ENCODE data around the gene MRPS23.

MRPS23 gene

DNA sequence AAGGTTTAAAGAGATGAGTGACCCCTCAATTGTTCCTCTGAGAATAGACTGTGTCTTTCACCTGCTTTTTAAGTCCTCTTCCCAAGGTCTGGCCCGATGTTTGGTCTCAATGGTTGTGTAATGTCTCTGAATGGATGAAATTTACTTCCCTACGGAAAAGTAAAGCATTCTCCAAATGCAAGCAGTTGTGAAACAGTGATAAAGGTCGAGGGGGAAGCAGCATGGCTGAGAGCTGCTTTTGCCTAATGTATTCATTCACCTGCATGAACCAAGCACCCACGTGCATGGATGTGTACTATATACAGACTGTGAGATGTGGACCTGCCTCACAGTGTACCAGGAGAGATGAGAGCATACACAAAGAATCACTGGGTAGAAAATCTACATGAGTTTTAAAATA lies 11.4 kb downstream of the MRPS23 start:
- DNase-seq (ENCODE audit: low read depth in 2 of 2): no peak

DNA sequence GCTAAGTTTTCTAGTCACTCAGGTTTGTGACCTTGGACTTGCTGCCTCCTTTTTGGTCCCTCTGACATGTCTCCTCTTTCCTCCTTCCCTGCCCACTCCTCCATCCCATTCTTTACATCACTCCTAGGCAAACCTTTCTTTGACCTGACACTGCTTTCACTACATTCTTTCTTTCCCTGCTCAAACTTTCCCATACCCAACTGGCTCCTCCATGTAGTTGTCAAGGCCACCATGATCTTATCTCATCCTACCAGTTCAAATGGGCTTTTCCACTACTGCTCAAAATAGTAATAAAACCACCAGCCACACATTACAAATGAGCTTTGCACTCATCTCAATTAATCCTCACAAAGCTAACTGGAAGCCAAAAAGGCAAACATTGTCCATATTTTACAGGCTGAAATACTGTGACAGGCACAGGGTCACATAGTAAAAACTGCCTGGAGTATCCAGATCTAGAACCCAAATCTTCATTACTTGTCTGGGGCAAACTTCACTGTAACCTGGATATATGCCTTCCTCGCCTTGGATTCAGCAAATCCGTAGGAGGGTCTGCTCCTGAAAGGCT lies 14.4 kb downstream of the MRPS23 start:
- no peak for DNase-seq (ENCODE audit: low read depth in 2 of 2)

DNA sequence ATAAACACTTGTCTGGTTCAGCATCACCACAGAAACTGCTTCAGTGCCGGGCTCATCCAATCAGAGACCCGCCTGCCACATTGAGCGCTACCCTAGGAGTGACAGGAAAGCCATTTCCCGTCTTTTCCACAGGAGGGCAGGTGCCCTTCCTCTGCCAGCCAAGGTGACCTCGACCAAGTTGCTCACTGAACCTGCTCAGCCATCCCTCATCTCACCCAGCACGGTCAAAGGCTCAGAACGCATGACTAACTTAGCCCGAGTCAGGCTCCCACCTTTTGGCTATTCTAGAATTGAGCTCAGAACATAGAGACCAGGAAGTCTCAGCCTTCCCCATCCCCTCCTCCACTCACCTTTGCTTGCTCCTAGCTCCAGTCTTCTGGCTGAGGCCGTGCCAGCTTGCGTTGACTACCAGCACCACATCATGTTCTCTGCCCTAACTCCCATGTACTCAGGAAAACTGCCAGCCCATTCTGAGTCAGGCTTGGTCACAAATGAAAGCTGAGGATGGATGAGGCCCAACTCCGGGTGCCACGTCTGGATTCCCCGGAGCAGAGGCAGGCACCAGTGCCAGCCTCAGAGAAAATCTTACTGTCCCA lies 15.6 kb downstream of the MRPS23 start:
- no peak for DNase-seq (ENCODE audit: low read depth in 2 of 2)

DNA sequence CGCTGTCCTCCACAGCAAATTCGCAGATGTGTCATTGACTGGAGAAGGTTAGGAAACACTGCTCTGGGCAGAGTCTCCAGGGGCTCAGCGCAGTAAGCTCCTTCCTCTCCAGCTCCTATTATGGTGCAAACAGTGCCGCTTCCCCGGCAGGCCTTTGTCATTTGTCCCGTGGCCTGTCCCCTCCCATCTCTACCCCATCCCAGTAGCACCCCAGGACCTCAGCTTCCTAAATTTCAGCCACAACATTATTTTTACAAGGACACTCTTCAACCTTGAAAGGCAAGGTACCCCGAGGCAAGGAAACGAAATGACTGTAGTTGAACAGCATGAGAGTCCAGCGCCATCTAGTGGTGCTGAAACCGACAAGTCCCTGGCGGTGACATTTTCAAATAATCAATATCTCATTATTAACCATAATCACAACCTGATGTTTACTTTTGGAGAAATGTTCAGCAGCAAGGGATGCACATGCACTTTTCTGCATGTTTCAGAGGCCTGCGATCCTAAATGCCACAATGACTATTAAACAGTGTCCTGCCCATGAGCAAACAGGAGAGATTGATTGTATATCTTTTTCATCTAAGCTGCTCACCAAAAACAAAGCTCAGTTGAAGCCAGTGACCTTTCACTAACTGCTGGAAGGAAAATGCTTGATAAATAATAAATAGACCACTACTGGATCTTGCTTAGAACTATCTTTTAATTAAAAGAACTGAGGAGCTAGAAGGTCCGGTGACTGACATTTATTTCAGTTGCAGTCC lies 16.5 kb downstream of the MRPS23 start:
- peak; percentile 22 to 40 for DNase-seq (ENCODE audit: low read depth in 2 of 2)

DNA sequence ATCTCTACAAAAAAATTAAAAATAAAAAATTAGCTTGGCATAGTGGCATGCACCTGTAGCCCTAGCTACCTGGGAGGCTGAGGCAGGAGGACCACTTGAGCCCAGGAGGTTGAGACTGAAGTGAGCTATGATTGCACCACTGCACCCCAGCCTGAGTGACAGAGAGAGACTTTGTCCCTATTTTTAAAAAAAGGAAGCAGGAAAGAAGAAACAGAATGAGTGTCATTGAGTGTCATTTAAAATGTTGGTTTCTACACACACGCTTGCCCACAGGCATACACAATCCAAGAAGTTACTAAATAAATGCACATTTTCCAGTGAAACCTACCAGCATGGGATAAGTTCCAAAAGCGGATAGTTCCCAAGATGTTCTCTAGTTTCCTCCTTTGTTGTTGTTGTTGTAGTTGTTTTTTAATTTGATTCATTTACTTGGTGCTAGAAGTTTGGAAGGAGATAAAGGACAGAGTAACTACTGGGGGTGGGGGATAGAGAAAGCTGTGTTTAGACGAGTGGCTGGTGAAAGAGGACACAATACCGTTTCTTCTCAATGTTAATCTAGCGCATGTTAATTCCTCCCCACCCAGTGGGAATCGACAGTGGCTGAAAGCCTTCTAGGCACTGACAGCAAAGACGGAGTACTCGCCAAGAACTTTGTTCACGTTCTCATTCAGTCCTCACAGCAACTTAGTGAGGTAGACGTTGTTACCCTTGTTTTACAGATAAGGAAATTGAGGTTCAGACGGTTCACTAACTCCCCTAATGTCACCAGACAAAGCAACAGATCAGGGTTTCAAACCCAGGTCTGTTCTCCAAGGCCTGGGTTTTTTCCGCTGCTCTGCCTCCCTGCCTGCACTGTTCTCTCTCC lies 17.3 kb downstream of the MRPS23 start:
- no peak for DNase-seq (ENCODE audit: low read depth in 2 of 2)

DNA sequence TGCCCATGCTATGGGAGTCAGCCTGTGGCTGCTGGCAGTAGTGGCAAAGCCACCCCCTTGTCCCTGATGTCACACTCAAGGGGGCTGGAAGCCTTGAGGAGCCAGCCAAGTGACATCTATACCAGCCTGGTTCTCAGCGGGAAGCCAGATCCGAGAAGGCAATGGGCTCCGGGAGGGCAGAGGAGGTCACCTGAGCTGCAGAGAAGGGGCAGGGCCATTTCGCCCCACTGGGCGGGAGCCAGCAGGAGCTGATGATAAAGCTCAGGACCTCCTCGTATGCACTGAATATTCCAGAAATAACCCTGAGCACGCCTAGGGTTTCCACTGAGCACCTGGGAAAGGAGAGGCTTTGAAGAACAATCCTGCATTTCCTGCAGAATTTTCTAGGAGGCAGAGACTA lies 19.0 kb downstream of the MRPS23 start:
- DNase-seq (ENCODE audit: low read depth in 2 of 2): no peak

DNA sequence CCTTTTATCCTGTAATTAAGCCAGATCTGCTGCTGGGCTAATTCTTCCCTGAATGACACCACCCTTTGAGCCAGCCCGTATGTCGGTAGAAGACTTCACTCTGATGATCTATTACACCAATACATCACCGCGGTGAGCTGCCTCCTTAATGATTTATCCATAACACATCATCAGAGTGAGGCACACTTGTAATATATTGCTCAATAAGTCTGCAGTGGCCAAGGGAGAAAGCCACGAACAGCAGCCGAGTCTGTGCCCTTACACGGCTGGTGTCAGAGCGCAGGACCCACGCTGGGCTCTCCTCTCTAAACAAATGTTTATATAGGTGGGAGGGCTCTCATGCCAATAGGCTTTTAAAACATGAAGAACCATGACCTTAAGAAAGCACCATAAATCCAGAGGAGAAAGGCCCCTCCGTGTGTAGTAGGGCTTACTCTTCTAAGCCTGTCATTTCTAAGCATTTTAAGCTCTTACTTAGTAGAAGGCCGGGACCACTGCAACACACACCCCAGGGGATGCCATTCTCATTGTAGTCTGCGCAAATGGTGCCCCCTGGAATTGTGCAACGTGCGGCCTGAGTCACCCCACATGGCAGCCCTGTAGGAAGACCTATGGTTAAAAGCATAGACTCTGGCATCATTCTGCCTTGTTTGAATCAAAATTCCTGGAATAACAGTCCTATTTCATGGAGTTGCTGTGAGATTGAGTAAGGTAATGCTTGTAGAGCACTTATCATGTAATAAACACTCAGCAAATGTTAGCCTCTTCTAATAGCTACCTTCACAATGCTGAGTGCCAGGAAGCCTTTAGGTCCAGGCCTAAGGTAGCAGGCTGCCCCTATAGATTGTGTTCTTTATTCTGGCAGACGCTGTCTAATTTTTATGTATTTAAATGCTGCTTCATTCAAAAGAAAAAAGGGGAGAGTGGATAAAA lies 26.1 kb downstream of the MRPS23 start:
- DNase-seq (ENCODE audit: low read depth in 2 of 2): no peak

DNA sequence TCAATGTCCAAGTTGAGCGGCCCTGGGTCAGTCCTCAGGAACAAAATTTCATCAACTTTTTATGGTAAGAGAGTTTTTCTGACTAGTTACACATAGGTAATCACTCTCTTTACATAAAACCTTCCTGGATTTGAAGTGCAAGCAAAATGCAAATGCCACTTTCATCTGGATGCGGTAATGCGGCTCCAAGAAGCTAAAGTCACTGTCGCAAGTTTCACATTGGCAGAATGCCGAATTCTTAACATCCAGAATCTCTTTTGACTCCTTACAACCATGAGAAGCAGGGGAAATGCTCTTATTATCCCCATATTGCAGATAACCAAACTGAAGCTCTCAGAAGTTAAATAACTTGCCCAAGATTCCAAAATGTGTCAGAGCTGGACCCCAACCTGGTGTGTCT lies 30.0 kb downstream of the MRPS23 start:
- DNase-seq (ENCODE audit: low read depth in 2 of 2): no peak

DNA sequence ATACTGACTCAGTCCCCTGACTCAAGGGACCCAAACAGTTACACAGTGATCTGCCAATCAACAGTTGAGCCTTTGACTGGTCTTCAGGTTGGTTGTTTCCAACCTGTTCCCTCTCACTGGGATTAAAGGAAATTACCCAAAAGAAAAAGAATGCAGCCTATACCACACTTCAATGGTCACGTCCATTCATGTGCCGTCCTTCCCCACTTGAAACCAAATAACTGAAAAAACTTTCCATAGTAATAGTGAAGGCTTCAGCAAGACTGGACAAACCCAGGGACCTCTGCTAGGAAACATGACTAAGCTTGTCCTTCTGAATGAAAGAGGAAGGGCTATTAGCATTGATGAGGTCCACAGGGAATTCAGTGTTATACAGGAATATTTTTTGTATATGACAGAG lies 30.6 kb downstream of the MRPS23 start:
- no peak for DNase-seq (ENCODE audit: low read depth in 2 of 2)

DNA sequence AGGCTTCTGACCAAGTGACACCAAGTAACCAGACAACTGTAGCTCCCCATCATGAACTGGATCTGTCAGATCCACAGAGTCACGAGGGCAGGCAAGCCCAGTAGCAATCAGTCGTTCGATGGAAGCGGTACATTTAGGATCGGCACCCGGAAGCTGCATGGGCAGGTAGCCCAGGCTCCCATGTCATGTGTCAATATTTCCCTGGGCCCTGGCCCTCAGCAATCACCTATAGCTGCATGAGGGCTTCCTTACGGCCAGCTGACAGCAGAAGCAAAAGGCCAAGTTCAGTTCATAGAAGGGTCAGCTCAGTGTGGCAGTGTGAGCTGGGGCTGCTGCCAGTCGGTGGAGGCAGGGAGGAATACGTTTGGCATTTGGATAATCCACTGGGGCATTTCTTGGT lies 31.8 kb downstream of the MRPS23 start:
- no peak for DNase-seq (ENCODE audit: low read depth in 2 of 2)

DNA sequence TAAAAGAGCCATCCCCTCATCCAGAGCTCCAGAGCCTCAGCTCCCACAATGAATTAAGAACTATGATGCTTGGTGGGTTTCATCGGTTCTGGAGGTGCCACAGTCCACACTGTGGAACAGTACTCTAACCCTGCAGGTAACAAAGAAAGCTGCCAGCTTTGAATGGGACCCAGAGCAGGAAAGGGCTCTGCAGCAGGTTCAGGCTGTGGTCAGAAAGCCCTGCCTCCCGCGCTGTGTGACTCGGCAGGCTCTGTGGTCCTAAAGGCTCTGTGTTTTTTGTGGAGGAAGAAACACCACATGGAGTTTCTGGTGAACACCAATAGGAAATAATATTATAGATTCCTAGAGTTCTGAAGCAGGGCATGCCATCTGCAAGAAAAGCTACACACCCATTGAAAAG lies 32.5 kb downstream of the MRPS23 start:
- no peak for DNase-seq (ENCODE audit: low read depth in 2 of 2)

DNA sequence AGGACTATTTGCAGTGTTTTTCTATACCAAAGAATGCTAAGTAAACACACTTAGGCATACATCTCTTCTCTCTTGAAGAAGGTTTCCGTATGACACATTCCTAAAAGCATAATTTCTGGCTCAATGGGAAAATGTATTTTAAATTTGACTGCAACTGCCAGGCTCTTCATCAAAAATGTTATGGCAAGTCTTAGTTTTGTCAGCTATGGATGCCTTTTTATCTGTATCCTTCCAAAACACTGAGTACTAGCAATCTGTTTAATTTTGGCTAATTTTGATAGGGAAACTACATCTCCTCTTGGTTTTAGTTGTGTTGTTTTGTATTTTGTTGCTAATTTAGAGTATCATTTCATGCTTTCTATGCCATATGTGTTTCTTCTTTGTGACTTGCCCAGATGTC lies 35.4 kb downstream of the MRPS23 start:
- no peak for DNase-seq (ENCODE audit: low read depth in 2 of 2)

DNA sequence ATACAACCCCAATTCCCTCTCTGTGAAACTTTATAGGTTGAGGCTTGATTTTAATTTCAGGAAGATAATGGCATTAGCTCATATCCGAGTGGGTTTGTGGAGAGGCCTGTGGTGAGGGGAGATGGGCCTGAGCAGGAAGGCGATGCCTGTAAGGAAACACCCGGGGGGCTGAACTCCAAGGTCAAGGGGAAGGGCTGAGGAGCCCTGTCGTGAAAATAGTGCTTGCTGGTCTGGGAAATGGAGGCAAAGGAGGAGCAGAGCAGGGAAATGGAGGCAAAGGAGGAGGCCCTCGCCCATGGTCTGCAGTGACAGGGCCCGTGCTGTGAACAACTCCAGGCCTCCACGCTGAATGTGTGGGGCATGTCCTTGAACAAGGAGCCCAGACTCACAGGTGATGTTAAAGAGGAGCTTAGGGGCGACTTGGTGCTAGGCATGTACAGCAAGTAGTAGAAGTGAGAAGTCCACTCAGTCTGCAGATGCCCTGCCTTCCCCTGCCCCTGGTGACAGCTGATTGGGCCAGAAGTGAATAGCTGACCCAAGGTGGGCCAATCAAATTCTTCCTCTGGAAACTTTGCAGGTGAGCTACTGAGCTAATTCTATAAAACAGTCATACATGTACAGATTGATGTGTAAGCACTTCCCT lies 38.1 kb downstream of the MRPS23 start:
- no peak for DNase-seq (ENCODE audit: low read depth in 2 of 2)

DNA sequence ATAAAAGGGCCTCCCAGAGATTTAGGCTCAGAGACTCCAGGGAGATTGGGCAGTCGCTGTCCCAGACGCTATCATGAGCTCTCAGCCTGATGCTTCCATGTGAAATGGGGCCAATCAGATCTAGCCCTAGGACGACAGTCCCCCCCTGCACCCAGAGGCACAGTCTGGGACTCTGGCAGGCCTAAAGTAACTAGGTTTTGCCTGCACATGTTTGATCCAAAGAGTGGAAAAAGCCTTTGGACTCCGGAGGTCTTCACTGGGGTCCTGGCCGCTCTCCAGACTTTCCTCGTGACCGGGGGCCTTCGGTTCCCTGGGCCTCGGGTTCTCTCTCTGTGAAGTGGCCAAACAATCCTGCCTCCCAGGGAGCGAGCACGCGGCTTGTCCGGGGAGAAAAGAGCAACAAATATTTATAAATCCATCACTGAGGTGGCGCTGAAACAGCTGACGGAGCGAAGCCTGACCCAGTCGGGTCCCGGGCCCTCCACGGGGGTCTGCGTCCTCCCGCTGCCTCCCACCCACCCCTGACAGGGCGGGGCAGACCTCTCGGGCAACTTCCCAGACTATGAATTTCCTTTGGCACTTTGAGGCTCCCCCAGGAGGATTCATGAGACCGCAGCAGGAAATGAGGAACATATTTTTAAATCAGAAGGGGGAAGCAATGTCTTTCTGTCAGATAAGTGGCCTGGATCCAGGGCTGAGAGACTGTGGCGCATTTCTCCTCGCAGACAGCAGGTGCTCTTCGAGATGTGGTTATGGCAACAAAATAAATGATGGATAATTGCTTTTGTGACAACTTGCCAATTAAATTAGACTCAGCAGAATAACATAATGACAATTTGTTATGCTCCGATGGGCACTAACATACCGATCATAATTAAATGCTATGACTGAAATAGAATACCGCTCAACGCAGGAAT lies 38.9 kb downstream of the MRPS23 start:
- no peak for DNase-seq (ENCODE audit: low read depth in 2 of 2)

DNA sequence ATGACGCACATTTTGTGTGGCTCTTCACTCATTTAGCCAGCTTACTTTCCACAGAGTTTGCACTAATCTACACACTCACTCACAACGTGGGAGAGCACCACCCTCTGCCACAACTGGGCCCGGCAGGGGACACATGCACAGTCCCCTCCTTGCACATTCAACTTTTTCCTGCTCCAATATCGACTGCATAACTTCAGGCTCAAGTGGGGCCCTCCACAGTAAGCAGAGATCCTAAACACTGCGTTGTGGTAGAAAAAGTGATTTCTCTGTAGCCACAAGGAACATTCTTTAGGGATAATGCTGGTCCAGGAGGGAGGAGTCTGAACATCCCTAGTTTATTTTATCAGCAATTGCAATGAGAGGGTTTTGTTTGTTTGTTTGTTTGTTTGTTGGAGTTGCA lies 40.0 kb downstream of the MRPS23 start:
- DNase-seq (ENCODE audit: low read depth in 2 of 2): no peak

DNA sequence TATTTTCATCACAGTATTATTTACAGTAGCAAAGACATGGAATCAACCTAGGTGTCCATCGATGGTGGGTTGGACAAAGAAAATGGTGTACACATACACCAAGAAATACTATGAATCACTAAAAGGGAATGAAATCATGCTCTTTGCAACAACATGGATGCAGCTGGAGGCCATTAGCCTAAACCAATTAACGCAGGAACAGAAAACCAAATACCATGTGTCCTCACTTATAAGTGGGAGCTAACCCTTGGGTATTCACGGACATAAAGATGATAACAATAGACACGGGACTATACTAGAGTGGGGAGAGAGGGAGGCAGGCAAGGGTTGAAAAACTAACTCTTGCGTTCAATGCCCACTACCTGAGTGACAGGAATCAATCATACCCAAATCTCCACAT lies 41.0 kb downstream of the MRPS23 start:
- DNase-seq (ENCODE audit: low read depth in 2 of 2): no peak

DNA sequence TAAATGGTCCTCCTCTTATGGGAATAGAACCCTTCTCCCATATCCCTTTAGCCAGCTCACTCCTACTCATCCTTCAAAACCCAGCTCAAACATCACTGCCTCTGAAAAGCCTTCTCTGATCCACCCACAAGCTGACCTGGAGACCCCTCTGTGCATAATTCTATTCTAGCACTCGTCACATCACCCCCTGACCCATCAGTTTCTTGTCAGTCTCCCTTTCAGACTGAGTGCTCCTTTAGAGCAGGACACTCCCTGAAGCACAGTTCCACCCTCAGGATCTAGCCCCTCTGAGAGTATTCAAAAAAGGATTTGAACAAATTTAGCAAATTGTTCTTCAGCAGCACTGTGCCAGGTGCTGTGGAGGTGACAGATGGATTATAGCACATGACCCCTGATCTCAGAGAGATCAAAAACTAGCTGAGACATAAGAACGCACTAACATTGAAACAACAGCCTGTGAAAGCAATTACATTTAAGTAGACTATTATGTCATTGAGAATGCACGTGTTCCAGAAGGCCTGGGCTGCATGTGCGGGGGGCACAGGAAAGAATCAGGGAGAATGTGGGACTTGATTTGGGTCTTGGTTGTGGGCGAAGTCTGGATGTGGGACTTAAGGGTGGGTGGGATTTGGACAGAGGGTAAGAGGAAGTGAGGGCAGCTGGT lies 43.5 kb downstream of the MRPS23 start:
- no peak for DNase-seq (ENCODE audit: low read depth in 2 of 2)

DNA sequence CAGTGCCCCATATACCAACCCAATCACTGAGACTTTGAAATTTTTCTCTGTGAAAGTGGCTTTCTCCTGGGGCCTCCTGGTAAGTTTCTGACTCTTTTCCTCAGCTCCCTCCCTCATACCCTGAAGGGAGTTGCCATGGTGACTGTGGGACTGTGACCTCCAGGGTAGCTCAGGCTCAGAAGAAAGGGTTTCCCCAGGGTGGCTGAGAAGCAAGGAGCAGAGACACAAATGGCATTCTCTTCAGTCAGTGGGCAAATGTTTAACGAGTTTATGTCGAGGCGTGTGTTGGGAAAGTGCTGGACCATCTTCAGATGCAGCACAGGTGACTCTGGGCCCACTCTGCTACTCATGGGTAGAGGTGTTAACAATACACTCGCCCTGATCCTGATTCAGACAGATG lies 46.8 kb downstream of the MRPS23 start:
- no peak for DNase-seq (ENCODE audit: low read depth in 2 of 2)

DNA sequence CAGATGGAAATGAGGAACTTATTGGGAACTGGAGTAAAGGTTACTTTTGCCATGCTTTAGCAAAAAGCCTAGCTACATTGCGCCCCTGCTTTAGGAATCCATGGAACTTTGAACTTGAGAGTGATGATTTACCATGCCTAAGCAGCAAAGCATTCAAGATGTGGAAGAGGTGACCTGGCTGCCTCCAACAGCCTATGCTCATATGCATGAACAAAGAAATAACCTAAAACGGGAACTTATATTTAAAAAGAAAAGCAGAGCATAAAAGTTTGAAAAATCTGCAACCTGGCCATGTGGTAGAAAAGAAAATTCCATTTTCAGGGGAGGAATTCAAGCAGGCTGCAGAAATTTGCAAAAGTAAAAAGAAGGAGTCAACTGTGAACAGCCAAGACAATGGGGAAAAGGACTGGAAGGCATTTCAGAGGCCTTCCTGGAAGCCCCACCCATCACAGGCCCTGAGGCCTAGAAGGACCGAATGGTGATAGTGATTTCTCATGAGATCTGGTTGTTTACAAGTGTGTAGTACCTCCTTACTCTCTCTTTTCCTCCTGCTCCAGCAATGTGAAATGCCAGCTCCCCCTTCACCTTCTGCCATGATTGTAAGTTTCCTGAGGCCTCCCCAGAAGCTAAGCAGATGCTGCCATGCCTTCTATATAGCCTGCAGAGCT lies 48.7 kb downstream of the MRPS23 start:
- no peak for DNase-seq (ENCODE audit: low read depth in 2 of 2)

Measured in stimulated activated CD4-positive, alpha-beta T cell treated with anti-CD3 and anti-CD28 coated beads, Interleukin-1b, Interleukin-23, amount 100 ng/mL, for 1 hour (primary cell).